ENCODE results near the gene SRGAP2B.
"Not testable (repeated sequence)": the region's sequence is repeated elsewhere in the genome, so short reads cannot be mapped to it uniquely, and the experiment has no call there.

- TF ChIP-seq POLR2AphosphoS5 (IDR thresholded peaks at IDR 0.05; ENCODE audit: borderline replicate concordance, low read depth, low read length); EZH2 (IDR thresholded peaks at IDR 0.05); FOXP2 (optimal IDR thresholded peaks at IDR 0.05; ENCODE audit: control extremely low read depth, extremely low read length, insufficient read depth): not testable (repeated sequence)
These were observed 49.3 kb upstream of the SRGAP2B start for GRCh38 chr1:145144264-145144913.

Measured in SK-N-MC (cell line).